NCI-H2081 treated with DMSO at 0.1 percent for 48 hours (cell line): ENCODE measurements around the gene SEC14L1.
"Not testable (repeated sequence)": the region's sequence is repeated elsewhere in the genome, so short reads cannot be mapped to it uniquely, and the experiment has no call there.

ENCODE experiments used
- DNase-seq: peaks from one replicate; lab custom pipeline; 2025; lab: John Stamatoyannopoulos, UW

The SEC14L1 gene

DNA sequence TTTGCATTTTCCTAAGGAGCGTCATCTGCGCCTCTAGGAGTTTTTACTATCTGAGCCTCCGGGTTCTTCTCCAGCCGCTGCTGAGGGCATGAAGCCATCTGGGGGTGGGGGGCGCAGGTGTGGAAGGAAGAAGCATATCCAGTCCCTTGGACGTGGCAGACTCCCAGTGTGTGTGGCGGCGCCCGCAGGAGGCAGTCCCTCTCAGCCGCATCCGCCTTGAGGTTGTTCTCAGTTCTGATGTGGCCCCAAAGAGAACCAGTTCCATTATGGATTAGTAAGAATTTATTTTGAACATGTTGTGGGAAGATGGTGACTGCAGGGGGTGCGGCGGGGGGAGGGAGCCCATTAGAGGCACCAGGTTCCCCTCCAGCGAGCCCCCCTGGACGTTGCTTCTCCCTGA, 100.2 kb downstream of the SEC14L1 start:
- no peak for DNase-seq

DNA sequence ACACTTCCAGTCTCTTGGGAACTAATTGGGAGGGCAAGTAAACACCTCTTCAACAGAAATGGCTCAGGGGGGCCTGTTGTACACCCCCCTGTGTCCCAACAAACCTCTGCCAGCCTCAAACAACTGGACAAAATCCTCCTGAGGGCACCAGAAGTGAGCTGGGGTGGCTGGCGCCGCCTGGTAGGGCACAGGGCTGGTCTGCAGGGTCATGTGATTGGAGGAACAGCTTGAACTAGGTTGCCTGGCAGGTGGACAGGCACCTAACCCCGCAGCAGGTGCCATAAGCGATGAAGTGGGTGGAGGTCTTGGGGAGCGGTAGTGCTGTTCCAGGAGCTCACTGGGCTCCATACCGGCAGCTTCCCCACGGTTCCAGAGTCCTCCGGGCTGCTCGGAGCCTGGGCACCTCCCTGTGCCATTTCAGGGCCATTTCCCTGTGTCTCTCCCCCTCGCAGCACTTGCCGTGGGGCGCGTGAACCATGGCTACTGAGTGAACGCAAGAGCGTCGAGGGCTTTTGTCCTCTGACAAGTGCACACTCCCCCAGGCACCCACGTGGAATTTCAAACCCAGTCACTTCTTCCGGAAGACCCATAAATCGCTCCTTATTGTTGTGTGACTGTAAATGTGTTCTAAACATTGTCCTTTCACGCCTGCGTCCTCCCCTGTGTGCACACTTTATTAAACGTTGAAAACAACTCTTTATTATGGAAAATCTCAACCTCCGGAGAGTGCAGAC, 101.5 kb downstream of the SEC14L1 start:
- no peak for DNase-seq

DNA sequence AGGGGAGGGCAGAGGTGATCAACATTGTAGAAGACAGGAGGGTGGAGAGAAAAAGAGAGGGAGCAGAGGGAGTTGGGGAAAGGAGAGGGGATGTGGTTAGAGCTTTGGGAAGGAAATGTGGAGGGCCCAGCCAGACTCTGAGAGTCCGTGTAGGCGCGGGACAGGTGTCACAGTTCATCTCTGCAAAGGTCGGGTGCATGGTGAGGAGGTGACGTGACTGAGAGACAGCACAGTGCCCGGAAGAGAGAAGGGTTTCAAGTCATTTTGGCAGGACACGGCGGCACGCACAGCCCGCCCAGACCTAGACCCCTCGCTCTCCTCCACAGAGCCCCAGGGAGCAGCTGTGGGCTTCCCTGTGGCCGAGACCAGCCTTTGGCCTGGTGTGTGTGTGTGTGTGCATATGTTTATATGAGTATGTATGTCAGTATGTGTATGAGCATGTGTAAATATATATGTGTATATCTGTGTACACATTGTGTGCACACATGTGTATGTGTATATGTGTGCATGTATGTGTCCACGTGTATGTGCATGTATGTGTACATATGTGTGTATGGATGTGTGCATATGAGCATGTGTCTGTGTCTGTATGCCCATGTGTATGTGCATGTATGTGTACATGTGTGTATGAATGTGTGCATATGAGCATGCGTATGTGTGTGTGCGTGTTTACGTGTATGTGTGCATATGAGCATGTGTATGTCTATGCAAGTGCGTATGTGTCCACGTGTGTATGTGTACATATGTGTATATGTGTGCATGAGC, 104.6 kb downstream of the SEC14L1 start:
- DNase-seq = no peak

DNA sequence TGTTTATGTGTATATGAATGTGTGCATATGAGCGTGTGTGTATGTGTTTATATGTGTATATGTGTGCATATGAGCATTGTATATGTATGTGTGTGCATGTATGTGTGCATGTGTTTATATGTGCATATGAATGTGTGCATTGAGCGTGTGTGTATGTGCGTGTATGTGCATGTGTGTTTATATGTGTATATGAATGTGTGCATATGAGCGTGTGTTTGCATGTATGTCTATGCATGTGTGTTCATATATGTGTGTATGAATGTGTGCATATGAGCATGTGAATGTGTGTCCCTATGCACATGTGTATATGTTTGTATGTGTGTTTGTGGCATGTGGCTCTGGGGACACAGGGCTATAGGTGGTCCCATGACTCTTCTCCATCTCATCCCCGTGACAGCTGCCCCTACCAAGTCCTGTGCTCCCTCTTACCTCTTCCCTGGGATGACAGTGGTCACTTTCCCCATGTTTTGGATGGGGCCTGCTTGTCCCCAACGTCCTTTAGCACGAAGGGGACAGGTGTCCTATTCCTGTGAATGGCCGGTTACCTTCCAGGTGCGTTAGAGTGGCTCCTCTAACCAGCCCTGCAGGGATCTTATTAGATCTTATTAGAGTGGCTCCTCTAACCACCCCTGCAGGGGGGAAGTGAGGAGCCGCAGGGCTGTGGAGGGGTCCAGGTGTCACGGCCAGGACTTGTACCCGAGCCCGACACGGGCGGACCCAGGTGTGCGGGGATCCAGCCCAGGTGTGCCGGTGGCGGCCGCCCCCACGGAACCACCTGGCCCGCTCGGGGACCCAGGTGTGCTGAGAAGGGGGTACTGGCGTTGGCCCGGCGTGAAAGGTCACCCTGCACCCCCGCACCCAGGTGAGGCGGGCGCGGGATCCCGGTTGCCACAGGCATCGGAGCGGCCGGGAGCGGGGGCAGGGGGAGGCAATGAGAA, 105.6 kb downstream of the SEC14L1 start:
- no peak for DNase-seq

DNA sequence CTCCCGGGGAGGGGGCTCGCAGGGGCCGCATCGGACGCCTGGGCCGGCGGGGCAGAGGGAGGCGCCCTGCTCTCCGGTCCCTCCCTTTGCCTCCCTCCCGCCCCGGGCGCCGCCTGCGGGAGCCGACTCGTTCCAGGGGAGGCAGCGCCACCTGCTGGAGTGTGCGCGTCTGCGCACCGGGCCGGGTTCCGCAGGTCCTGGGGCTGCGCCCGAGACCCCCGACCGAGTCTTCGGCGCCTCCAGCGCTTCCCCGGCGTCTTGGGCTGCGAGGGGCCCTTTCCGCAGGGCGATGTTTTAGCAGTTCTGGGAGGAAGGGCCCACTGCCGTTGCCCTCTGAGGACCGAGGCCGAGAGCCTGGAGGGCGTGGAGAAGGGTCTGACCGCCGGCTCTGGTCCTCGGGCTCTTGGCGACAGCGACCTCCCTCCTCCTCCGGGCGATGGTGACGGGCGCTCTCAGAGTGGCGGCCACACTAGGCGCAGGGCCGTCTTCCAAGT, 106.3 kb downstream of the SEC14L1 start:
- DNase-seq = peak; percentile 56

DNA sequence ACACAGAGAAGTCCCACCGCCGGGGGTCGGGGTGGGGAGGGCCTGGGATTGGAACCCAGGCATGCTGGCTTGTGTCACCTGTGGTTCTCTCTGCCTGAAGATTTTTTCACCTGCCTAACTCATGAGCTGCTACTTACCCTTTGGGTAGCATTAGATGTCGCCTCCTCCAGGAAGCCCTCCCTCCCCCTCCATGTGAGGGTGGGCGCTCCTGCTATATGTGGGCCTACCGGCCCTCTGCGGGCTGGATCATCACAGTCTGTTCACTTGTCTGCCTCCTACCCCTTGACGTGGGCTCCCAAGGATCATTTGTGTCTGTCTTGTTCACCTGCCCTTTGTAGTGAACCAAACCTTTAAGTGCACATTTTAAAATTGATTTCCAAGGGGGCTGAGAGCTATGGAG, 106.8 kb downstream of the SEC14L1 start:
- no peak for DNase-seq

DNA sequence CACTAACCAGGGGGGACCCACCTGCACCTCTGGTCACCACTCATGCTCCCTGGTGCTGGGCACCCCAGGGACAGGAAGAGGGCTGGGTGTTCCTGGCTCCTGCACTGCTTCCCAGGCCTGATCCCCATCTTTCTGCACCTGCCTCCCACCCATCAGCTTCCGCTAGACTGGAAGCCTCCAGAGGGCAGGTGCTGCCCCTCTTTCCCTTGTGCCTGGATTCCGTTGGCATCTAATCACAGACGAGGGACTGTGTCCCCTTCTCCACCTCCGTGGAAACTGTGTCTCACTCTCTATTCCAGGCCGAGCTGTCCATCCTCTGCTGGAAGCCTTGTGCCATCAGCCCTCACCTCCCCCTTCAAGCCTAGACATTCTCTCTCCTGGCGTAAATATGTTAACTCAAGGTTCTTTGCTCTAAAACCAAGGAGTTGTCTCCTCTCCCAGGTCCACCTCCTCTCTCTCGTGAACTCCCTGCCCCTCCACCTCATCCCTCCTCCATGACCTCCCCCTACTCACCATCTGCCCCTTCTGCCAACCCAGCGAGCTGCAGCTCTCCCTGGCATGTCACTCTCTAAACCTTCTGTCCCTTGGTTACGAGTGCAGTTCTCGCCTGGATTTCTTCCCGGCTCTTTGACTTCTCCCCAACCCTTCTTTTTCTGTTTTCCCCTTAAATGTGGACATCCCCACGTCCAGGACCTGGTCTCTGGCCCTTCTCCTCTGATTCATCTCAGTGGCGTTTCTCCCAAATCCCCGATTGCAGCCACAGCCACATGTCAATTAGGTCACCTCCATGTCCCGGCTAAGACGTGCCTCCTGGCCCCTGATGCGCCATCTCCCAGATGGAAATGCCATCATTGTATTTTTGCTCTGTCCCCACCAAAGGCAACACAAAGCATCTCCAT, 107.7 kb downstream of the SEC14L1 start:
- DNase-seq = no peak

DNA sequence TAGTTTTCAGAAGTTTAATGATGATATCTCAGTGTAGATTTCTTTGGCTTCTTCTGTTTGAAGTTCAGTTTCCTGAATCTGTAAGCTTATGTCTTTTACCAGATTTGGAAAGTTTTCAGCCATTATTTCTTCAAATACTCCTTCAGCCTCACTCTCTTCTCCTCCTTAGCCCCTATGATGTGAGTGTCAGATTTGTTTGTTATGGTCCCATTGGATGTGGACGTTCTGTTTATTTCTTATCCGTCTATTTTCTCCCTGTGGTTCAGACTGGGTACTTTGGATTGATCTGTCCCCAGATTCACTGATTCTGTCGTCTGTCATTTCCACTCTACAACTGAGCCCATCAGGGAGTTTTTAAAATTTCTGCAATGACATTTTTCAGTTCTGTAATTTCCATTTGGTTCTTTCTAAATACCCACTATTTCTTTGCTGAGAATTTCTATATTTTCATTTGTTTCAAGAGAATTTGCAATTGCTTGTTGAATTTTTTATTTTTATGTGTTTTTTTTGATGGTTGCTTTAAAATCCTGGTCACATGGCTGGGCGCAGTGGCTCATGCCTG, 110.9 kb downstream of the SEC14L1 start:
- no peak for DNase-seq

DNA sequence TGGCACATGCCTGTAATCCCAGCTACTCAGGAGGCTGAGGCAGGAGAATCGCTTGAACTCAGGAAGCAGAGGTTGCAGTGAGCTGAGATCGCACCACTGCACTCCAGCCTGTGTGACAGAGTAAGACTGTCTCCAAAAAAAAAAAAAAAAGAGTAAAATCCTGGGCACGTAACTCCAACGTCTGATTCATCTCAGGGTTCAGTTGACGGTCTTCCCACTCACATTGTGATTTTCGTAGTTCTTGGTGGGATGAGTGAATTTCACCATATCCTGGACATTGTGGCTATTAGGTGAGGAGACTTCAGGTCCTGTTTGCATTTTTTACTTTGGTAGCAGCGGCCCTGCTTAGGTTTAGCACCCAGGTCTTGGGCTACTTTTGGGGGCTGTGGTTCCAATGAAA, 111.5 kb downstream of the SEC14L1 start:
- not testable (repeated sequence) for DNase-seq

DNA sequence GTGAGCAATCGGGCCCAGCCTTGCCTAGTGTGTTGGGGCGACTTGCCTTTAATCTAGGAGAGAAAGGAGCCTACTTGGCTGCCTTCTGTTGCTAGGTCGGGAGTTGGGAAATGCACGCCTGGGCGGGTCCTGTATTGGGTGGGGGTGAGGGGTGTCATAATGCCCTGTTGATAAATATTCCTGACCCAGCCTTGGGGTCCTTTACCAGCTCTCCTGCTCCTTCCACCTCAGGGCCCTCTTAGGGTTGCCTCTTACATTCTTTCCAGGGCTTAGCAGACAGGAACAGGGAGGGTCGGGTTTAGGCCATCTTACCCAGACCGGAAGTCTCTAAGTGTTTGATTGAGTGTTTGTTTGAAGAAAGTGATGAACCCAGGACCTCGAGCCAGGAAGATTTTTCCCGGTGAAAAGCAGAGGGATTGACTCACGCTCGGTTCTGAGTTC, 112.9 kb downstream of the SEC14L1 start:
- no peak for DNase-seq

DNA sequence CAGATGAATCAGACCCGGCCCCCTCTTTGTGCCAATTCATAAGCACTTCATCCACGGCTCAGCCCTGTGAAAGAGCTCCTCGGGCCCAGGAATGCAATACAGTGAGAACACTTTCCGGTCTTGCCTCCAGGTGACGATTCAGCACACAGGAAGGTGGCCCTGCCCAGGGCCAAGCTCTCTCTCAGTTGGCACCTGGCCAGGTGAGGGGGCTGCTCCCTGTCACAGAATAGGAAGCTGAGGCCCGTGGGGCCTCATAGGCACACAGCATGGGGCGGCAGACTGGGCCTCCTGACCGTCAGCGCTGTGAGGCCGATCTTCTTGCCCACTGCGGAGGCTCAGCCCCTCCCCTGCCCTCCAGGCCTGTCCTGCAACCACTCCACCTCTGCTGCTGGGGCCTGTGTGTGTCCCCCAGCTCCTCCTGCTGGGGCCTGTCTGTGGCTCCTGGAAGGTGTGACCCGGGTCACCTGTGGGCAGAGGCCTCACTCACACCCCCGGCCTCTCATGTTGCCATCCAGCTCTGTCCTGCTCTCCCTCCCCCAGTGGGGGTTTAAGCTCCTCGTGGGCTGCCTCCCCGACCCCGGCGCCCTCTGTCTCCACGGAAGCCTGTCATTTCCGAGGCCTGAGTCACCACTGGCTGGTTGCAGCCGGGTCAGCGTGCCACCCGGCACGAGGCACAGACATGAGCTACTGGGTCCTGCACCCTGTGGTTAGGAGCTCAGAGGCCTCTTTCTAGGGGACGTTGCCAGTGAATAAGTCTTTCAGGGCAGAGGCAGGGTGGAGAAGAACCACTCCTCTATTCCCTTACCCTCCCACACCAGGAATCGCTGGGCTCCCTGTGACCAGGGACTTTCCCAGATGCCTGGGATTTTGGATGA, 114.4 kb downstream of the SEC14L1 start:
- no peak for DNase-seq

DNA sequence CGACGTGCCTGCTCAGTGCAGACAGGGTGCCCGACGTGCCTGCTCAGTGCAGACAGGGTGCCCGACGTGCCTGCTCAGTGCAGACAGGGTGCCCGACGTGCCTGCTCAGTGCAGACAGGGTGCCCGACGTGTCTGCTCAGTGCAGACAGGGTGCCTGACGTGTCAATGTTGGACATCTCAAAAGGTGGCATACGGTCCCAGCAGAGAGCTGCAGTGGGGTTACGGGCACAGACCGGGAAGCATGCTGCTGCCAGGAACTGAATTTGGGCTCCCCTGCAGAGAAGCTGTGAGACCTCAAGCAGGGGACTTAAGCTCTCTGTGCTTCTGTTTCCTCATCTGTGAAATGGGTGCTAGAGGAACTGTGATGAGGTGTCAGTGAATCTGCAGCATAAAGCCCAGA, 115.2 kb downstream of the SEC14L1 start:
- DNase-seq = not testable (repeated sequence)

DNA sequence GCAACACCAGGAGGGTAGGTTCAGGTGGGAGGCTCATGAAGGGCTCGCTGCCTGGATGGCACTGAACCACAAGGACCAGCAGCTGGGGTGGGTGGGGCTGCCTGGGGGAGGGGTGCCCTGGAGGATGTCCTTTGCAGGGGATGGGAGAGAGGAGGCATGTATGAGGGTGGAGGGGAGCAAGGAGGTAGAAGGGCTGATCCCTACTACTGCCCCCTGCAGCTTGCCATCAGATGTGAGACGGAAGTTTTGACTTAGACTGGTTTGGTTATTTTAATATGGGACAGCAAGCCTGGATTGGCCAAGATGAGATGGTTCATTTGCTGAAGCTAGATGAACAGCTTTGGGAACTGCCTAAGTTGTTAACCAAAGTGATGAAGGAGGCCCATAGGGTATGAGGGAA, 115.9 kb downstream of the SEC14L1 start:
- no peak for DNase-seq

DNA sequence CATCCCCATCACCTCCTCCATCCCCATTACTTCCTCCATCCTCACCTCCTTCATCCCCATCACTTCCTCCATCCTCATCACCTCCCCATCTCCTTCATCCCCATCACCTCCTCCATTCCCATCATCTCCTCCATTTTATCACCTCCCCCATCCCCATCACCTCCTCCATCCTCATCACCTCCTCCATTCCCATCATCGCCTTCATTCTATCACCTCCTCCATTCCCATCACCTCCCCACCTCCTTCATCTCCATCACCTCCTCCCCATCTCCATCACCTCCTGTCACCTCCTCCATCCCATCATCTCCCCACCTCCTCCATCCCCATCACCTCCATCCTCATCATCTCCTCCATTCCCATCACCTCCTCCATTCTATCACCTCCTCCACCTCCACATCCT, 116.4 kb downstream of the SEC14L1 start:
- no peak for DNase-seq

DNA sequence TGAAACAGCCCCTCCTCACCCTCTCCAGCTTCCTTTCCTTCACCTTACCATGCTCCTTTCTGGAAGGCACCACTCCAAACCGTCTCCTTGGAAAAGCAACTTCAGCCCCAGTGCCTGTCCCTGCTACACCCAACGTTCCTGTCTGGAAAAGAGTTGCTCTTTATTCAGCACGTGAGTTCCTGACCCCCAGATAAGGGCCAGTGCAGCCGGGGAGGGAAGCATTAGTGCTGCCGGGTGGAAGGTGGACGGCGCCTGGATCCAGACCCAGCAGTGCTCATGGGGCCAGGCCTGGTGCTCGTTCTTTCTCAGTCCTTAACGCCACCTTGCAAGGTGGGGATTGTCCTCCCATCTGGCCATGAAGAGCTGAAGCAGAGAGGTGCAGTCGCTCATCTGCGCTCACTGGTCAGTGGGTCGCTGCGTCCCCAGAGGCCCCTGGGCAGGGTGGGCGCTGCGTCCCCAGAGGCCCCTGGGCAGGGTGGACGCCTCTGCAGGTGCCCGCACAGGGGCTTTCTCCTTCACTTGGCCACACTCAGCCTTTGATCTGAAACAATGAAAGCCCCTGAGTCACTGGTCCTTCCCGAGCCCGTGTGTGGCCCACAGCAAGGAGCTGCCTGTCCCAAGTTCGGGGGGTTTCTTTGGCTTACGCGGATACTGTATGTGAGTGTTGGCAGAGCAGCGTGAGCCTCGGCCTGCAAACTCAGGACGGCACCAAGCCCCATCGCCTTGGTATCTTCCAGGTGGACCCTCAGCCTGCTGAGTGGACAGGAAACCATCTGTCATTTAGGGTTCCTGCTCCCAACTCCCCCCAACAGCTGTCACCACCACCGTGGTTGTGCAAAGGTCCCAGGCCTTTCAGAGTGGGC, 117.1 kb downstream of the SEC14L1 start:
- DNase-seq = no peak

DNA sequence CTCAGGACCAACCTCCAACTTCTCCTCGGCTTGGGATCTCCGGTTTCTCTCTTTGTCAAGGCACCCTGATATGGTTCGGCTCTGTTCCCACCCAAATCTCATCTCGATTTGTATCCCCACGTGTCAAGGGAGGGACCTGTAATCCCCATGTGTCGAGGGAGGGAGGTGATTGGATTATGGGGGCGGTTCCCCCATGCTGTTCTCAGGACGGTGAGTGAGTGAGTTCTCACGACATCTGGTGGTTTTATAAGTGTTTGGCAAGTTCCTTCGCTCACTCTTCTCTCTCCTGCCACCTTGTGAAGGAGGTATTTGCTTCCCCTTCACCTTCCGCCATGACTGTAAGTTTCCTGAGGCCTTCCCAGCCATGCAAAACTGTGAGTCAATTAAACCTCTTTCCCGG, 117.9 kb downstream of the SEC14L1 start:
- no peak for DNase-seq

DNA sequence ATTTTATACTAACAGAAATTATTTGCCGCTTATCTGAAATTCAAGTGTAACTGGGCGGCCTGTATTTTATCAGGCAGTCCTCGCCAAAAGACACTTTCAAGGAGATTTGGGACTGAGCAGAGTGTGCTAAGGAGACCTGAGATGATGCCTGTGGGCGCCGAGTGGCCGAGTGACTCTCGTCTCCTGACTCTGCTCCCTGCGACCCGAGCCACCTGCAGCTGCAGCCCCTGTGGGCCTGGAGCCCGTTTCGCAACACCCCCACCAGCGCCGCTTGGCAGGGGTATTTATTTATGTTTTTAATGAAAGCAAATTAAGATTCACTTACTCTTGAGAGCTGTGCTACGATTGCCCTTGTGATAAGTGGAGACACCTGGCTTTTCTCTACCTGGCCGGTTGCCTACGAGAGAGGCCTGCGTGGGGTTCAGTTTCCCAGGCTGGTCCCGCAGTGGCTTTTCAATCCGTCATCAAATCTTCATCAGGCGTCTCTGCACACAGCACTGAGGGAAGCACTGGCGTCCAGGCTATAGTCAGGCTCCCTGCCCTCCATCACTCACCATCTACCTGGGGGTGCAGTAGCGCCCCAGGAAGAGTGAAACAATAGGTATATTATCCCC, 124.0 kb downstream of the SEC14L1 start:
- DNase-seq = no peak

DNA sequence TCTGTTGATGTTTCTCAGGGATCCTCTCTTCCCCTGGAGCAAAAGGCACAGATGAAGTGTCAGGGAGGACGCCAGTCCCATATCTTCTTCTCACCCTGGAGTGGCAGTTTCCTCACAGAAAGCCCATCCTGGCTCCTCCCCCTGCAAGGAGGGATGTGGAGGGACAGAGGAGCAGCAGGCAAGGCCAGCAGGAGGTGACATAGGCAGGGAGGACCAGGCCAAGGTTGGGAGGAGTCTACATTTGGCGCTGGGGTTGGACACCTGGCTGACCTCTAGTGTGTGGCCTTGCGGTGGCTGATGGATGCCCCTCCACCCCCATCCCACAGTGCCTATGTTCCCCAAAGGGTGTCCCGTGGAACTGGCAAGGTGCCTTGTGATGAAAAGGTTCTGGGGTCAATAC, 125.4 kb downstream of the SEC14L1 start:
- DNase-seq = no peak
